Psoas muscle (tissue), 8 donors: ENCODE measurements around the gene RFPL1. TPM values are rescaled to one million over a fixed set of nuclear protein-coding genes. Genes with fewer than 3 reads are reported as not detected.

Experiments
- ATAC-seq, 4 donors: fragments of 200-7000 bp; cut with Tn5 transposase; one replicate each; pipeline ENCODE4 v1.9.1; 2020; ENCODE audit warnings: moderate library complexity in 3 of 4, mild to moderate bottlenecking in 2 of 4
- DNase-seq, 2 donors: peaks; one replicate each; pipeline ENCODE4 v3.0.0-alpha.2; 2020
- H3K27ac ChIP-seq: fragments of 200-600 bp; one replicate; pipeline ENCODE4 v1.8.0; 2022
- H3K27me3 ChIP-seq, 3 donors: fragments of 200-600 bp in 1 of 3; one replicate each; pipeline versions ENCODE4 v1.6.1 to v1.8.0; 2013 to 2022; ENCODE audit warnings: low read length in 2 of 3, mild to moderate bottlenecking in 2 of 3, moderate library complexity in 1 of 3; ENCODE audit not compliant: insufficient read depth in 3 of 3
- H3K36me3 ChIP-seq, 2 donors: fragments of 200-600 bp in 1 of 2; one replicate each; pipeline versions ENCODE4 v1.6.1 to v1.8.0; 2013 to 2022; ENCODE audit warnings: low read depth in 1 of 2, mild to moderate bottlenecking in 1 of 2, moderate library complexity in 1 of 2; ENCODE audit not compliant: insufficient read depth in 1 of 2
- H3K4me1 ChIP-seq: fragments of 200-600 bp; one replicate; pipeline ENCODE4 v1.8.0; 2022
- H3K4me3 ChIP-seq: fragments of 200-600 bp; one replicate; pipeline ENCODE4 v1.8.0; 2022; ENCODE audit warnings: mild to moderate bottlenecking
- H3K9me3 ChIP-seq: fragments of 200-600 bp; one replicate; pipeline ENCODE4 v1.8.0; 2022
- WGBS, 3 donors: extraction: QIAGEN DNeasy Blood & Tissue Kit; methylation state at CpG; one replicate each; pipeline versions ENCODE4 v1.1.6 to v1.1.7; 2013; 5-methylcytosine and 5-hydroxymethylcytosine counted together
- intact Hi-C, 2 donors: fragments of 100-400 bp; cut with DNase I; formaldehyde crosslinking; loops; one replicate each; pipeline versions ENCODE4 v1.11.0 to v1.14.2; 2022
- polyA plus RNA-seq, 3 donors: library from polyadenylated mRNA; stranded (reverse); fragments of 200-250 nt; gene quantifications; one replicate each; pipeline ENCODE4 v1.2.3, GENCODE V29; 2013
- total RNA-seq, 4 donors: library from RNA; stranded (reverse); fragmentation: NEBNext Ultra II Directional in 2 of 4; extraction: Animal tissue kit (Norgen Biotek cat#: 25700) in 2 of 4; gene quantifications; one replicate each; pipeline versions ENCODE4 v1.2.1 to v1.2.4, GENCODE V29; 2021 to 2023
- TF ChIP-seq, protein P1 (sequence below): fragments of 200-600 bp; IDR thresholded peaks from one replicate; pipeline ENCODE4 v1.8.0; 2022; ENCODE audit warnings: antibody characterized with exemption
- donor health status: healthy with polysubstance abuse.
- donor health status: DM: no; HTN: no; CAD: no; lungs with moderate emphysema.
- donor health status: Bipolar disorder and iron deficiency.
- donor health status: healthy.
- donor health status: DM: yes; HTN: yes; CAD: no.
- donor health status: DM: no; HTN: no; CAD: no.
- donor health status: DM: no; HTN: no; CAD: no.
- donor health status: DM: yes; HTN: yes; CAD: no.

Gene RFPL1
- total and polyA plus RNA-seq, 7 donors, result not detected

DNA sequence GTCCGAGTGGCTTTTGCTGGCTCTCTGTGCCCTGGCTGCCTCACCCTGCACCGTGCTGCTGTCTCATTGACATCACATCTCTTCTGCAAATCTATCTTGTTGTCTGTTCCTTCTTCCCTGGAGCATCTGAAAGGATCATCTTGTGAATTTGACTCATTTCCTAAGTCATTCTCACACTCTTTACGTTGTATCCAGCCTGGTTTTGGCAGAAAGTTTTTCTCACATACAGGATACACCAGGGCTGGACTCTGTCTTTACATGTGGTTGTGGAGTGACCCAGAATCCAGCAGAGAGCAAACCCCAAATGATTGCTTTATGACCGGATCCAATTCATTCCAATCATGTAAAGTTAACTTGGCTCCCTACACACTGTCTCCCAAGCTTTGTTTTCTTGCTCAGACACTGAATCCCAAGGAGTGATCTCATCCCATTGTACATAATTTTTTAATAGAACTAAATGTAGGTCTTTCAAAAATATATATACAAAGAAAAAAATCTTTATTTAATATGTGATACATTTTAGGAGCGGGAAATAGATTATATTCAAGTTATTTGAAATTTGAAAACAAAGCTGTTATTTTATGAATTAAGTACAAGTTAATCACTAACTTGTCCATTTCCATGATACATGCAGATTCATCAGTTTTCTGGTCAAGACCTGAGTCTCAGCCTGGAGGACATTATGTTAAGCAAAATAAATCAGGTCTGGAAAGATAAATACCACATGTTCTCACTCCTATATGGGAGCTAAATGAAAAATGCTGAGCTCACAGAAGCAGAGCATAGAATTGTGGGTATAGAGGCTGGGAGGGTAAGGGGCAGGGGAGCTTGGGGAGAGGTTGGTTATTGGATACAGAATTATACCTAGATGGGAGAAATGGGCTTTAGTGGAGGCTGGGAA is 2.9 kb upstream of the RFPL1 start:
- H3K9me3 ChIP-seq, result no peaks in the 10 kb centered on the region
- H3K4me1 ChIP-seq, result no peaks in the 10 kb centered on the region
- H3K27me3 ChIP-seq, result peaks cover 0 to 10% (median 0%) of the 10 kb centered on the region in 3 donors
- H3K27ac ChIP-seq, result no peak overlapping the region
- H3K4me3 ChIP-seq, result no peak overlapping the region
- no peaks in the 10 kb centered on the region for H3K36me3 ChIP-seq
- 50 to 53% (median 51%) methylated on average over 5 of the region's 5 CpGs for WGBS, 3 donors
- intact Hi-C loops, result no loop called here
- TF ChIP-seq, protein P1, sequence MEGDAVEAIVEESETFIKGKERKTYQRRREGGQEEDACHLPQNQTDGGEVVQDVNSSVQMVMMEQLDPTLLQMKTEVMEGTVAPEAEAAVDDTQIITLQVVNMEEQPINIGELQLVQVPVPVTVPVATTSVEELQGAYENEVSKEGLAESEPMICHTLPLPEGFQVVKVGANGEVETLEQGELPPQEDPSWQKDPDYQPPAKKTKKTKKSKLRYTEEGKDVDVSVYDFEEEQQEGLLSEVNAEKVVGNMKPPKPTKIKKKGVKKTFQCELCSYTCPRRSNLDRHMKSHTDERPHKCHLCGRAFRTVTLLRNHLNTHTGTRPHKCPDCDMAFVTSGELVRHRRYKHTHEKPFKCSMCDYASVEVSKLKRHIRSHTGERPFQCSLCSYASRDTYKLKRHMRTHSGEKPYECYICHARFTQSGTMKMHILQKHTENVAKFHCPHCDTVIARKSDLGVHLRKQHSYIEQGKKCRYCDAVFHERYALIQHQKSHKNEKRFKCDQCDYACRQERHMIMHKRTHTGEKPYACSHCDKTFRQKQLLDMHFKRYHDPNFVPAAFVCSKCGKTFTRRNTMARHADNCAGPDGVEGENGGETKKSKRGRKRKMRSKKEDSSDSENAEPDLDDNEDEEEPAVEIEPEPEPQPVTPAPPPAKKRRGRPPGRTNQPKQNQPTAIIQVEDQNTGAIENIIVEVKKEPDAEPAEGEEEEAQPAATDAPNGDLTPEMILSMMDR, result no peak
- no peak for ATAC-seq
- DNase-seq, result no peak

DNA sequence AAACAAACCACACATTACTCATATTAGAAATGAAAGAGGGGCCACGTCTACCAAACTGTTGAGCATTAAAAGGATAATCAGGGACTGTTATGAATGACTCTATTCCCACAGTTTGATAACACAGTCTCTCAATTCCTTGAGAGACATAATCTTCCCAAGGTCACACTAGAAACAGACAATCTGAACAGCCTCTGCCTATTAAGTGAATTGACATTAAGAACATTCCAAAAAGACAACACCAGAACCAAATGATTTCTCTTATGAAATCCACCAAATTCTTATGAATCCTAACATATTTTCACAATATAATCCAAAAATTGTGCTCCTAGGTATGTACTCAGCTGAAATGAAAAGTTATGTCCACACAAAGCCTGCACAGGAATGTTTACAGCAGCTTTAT is 4.6 kb downstream of the RFPL1 start:
- Histone ChIP-seq H3K27ac (no peak overlapping the region), H3K4me1 (no peaks in the 10 kb centered on the region), H3K9me3 (no peaks in the 10 kb centered on the region), H3K4me3 (no peak overlapping the region), H3K27me3 (no peaks in the 10 kb centered on the region), H3K36me3 (no peaks in the 10 kb centered on the region)
- intact Hi-C loops, result no loop called here
- no peak for ATAC-seq
- DNase-seq, result no peak
- TF ChIP-seq, protein P1, result no peak
- 54 to 65% (median 62%) methylated on average over 1 of the region's 1 CpG for WGBS, 3 donors

DNA sequence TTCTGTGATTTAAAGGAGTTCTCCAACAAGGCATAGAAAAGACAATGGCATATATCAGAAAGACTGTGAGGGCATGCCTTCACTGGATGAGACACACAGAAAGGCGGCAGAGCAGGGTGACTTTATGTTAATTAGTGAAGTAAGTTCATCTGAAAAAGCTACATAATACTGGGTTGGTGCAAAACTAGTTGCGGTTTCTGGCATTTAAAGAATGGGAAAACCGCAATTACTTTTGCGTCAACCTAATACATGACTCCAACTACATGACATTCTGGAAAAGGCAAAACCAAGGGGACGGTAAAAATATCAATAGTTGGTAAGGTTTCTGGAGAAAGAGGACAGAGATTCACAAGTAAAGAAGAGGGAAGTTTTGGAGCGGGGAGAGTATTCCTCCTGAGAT is 5.1 kb downstream of the RFPL1 start:
- Histone ChIP-seq H3K27ac (no peak overlapping the region), H3K4me3 (no peak overlapping the region), H3K9me3 (no peaks in the 10 kb centered on the region), H3K4me1 (no peaks in the 10 kb centered on the region), H3K36me3 (no peaks in the 10 kb centered on the region), H3K27me3 (no peaks in the 10 kb centered on the region)
- ATAC-seq (no peak), DNase-seq (no peak)
- intact Hi-C loops, result no loop called here
- 74 to 76% (median 75%) methylated on average over 6 of the region's 6 CpGs for WGBS, 3 donors
- TF ChIP-seq, protein P1, result no peak

DNA sequence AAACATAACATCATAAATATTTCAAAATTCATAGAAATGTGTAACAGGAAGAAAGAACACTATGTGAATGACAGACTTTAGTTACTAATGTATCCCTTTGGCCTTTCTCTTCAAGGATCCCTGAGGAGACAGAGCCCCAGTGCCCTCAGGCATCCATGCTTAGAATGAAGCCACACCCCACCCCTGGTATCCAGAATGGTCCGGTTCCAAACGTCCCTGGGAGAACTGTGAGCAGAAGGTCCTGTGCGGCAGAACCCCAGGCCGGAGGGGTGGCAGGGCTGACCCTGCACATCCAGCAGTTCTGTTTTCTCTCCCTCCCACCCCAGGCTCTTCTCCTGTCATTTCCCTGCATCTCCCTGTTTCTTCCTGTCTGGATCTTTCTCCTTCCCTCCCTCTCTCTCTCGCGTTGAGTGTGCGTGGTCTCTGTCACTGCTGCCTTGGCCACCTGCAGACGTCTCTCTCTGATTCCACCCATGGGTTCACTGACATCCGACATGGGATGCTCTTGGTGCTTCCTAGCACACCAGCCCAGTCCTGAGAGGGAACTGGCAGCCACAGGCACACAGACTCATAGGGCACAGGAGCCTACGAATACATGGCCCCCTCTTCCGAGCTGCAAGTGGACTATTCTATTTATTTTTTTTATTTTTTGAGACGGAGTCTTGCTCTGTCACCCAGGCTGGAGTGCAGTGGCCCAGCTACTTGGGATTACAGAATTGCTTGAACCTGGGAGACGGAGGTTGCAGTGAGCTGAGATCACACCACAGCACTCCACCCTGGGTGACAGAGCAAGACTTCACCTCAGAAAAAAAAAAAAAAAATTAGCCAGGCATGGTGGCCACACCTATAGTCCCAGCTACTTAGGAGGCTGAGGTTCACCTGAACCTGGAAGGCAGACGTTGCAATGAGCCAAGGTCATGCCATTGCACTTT is 5.7 kb downstream of the RFPL1 start:
- TF ChIP-seq, protein P1, result no peak
- Histone ChIP-seq H3K36me3 (no peaks in the 10 kb centered on the region), H3K4me1 (no peaks in the 10 kb centered on the region), H3K4me3 (no peak overlapping the region), H3K9me3 (no peaks in the 10 kb centered on the region), H3K27me3 (no peaks in the 10 kb centered on the region), H3K27ac (no peak overlapping the region)
- 54 to 56% (median 55%) methylated on average over 14 of the region's 14 CpGs for WGBS, 3 donors
- DNase-seq (no peak), ATAC-seq (no peak)
- intact Hi-C loops, result no loop called here
